GM21447 (cell line): Measurements from ENCODE around the gene MYH9.
A peak's percentile ranks its signal among the peaks of the same experiment; 100 is the strongest.
"Not testable (repeated sequence)": the region's sequence is repeated elsewhere in the genome, so short reads cannot be mapped to it uniquely, and the experiment has no call there.

ENCODE experiments used
- ATAC-seq: cut with Tn5 transposase; IDR thresholded peaks from one replicate; pipeline ENCODE4 v1.9.1; 2021; ENCODE audit not compliant: unreplicated experiment

The MYH9 gene

GRCh38 chr22:36387959-36388726 is at the start of gene MYH9:
Gene MYH9 (minus strand): TSS chr22:36387967. CDS start chr22:36349236, 38,731 bp downstream.
- ATAC-seq: peak; percentile 65

GRCh38 chr22:36435516-36436415 is 48.0 kb upstream of the MYH9 start:
- ATAC-seq: peak; percentile 64

- no peak for ATAC-seq
Measured at GRCh38 chr22:36433318-36434231, 45.8 kb upstream of the MYH9 start.

- no peak for ATAC-seq
Measured at GRCh38 chr22:36432592-36433317, 45.0 kb upstream of the MYH9 start.

- no peak for ATAC-seq
Measured at GRCh38 chr22:36431977-36432376, 44.2 kb upstream of the MYH9 start.

GRCh38 chr22:36430863-36431262 is 43.1 kb upstream of the MYH9 start:
- no peak for ATAC-seq

- ATAC-seq: not testable (repeated sequence)
Measured at GRCh38 chr22:36427952-36428351, 40.2 kb upstream of the MYH9 start.

- ATAC-seq: no peak
Measured at GRCh38 chr22:36425977-36426523, 38.3 kb upstream of the MYH9 start.

- no peak for ATAC-seq
Measured at GRCh38 chr22:36424901-36425579, 37.3 kb upstream of the MYH9 start.

GRCh38 chr22:36424466-36424865 is 36.7 kb upstream of the MYH9 start:
- not testable (repeated sequence) for ATAC-seq

GRCh38 chr22:36423461-36424404 is 36.0 kb upstream of the MYH9 start:
- ATAC-seq: no peak

- no peak for ATAC-seq
Measured at GRCh38 chr22:36422287-36423014, 34.7 kb upstream of the MYH9 start.

- ATAC-seq: no peak
Measured at GRCh38 chr22:36419912-36420882, 32.4 kb upstream of the MYH9 start.

- peak; percentile 66 for ATAC-seq
Measured at GRCh38 chr22:36419177-36419911, 31.6 kb upstream of the MYH9 start.

GRCh38 chr22:36417281-36417686 is 29.5 kb upstream of the MYH9 start:
- ATAC-seq: no peak
